MM.1S (cell line): Measurements from ENCODE around the gene AP1G1.

Experiments
- EZH2 ChIP-seq: fragments of 300-600 bp; sonication (generic); optimal IDR thresholded peaks from 2 replicates; pipeline ENCODE3; 2017; ENCODE audit warnings: low read depth, mild to moderate bottlenecking, antibody characterized with exemption, low read length, mixed read lengths
- EZH2phosphoT487 ChIP-seq: fragments of 300-600 bp; sonication (generic); IDR thresholded peaks from 2 replicates; pipeline ENCODE4 v1.6.1; 2018; ENCODE audit warnings: antibody characterized with exemption, low read length
- TF ChIP-seq, protein P1 (sequence below): fragments of 300-600 bp; sonication (generic); IDR thresholded peaks from 2 replicates; pipeline ENCODE4 v1.5.1; 2016; ENCODE audit warnings: antibody characterized with exemption, low read length, mixed read lengths

DNA sequence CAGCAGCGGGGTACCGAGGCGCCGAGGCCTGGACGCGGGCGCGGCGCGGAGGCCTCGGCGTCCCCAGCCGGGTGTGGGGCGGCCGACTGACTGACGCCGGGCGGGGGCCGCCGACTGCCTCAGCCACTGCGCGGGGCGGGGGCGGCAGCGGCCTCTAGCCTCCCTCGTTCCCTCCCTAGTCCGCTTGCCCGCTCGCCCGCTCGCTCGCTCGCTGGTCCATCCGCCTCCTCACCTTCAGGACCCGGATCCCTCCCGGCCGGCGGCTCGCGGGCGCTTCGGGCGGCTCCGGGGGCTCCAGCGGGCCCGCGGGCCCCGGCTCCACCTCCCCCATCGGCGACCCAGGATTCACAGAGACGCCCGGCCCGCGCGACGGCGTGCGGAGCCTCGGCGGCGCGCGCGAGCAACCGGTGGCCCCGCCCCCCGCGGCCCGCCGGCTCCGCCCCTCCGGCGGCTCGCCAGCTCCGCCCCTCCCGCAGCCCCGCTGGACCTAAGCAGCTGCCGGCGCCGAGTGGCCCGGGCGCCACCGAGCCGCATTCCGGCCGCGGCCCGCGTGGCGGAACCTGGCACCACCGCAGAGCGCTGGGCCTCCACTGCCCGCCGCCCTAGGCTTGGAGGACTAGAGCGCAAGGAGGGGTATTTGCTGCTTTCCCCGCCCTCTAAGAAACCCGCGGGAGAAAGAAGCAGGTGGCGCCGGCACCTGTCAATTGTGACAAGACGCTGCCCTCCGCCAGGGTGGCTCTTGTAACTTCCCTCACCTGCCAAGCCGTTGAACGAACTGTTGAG is 84.9 kb downstream of the AP1G1 start:
- TF ChIP-seq, protein P1, sequence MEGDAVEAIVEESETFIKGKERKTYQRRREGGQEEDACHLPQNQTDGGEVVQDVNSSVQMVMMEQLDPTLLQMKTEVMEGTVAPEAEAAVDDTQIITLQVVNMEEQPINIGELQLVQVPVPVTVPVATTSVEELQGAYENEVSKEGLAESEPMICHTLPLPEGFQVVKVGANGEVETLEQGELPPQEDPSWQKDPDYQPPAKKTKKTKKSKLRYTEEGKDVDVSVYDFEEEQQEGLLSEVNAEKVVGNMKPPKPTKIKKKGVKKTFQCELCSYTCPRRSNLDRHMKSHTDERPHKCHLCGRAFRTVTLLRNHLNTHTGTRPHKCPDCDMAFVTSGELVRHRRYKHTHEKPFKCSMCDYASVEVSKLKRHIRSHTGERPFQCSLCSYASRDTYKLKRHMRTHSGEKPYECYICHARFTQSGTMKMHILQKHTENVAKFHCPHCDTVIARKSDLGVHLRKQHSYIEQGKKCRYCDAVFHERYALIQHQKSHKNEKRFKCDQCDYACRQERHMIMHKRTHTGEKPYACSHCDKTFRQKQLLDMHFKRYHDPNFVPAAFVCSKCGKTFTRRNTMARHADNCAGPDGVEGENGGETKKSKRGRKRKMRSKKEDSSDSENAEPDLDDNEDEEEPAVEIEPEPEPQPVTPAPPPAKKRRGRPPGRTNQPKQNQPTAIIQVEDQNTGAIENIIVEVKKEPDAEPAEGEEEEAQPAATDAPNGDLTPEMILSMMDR = no peak
- TF ChIP-seq EZH2 (no peak), EZH2phosphoT487 (no peak)
